B cell (primary cell): Measurements from ENCODE around the gene EFEMP1. TPM values are rescaled to one million over a fixed set of nuclear protein-coding genes. Genes with fewer than 3 reads are reported as not detected.

Experiments used
- ATAC-seq: fragments of 200-7000 bp; cut with Tn5 transposase; one replicate; pipeline ENCODE4 v1.10.0; 2021; ENCODE audit warnings: low read depth, mild to moderate bottlenecking, moderate number of reproducible peaks, moderate library complexity
- CTCF ChIA-PET: fragments of 350-600 bp; sonication (Branson Sonifier 250); formaldehyde crosslinking; loops from one replicate; lab custom pipeline; 2021; ENCODE audit warnings: antibody characterized with exemption, inconsistent platforms; lab: Charles Lee
- POLR2A ChIA-PET: fragments of 350-600 bp; sonication (Branson Sonifier 250); formaldehyde crosslinking; loops from one replicate; lab custom pipeline; 2021; ENCODE audit warnings: antibody characterized with exemption; lab: Charles Lee
- DNase-seq: peaks from one replicate; pipeline ENCODE4 v3.0.0; 2013
- H2AFZ ChIP-seq: 2 replicates; pipeline ENCODE4 v1.6.1; 2012; ENCODE audit warnings: mild to moderate bottlenecking, low read depth, low read length; ENCODE audit not compliant: insufficient read depth, poor library complexity, severe bottlenecking
- H3K27ac ChIP-seq, 2 donors: 1 replicate in 1 of 2; 2 replicates in 1 of 2; pipeline ENCODE4 v1.5.1; 2012 to 2013; ENCODE audit warnings: low read length in 2 of 2, mild to moderate bottlenecking in 2 of 2, moderate library complexity in 1 of 2
- H3K27me3 ChIP-seq, 4 experiments: fragments of 200-600 bp in 1 of 4; sonication (generic) in 1 of 4; replicated peaks in 1 of 4; 1 replicate in 2 of 4; 2 replicates in 2 of 4; pipeline versions ENCODE4 v1.6.1 to v1.7.0; 2013 to 2016; ENCODE audit warnings: low read length in 3 of 4, mild to moderate bottlenecking in 2 of 4, mixed read lengths in 1 of 4, moderate library complexity in 1 of 4; ENCODE audit not compliant: insufficient read depth in 4 of 4, control insufficient read depth in 3 of 4; ENCODE audit errors: control extremely low read depth in 1 of 4
- H3K36me3 ChIP-seq, 2 experiments: replicated peaks in 1 of 2; 1 replicate in 1 of 2; 2 replicates in 1 of 2; pipeline versions ENCODE4 v1.6.1 to v1.7.1; 2013; ENCODE audit warnings: low read length in 1 of 2; ENCODE audit not compliant: insufficient read depth in 2 of 2, control insufficient read depth in 1 of 2; ENCODE audit errors: control extremely low read depth in 1 of 2, extremely low read depth in 1 of 2
- H3K4me1 ChIP-seq, 2 donors: fragments of 200-600 bp in 1 of 2; sonication (generic) in 1 of 2; 1 replicate in 1 of 2; 2 replicates in 1 of 2; pipeline versions ENCODE4 v1.5.1 to v1.6.1; 2013 to 2017; ENCODE audit warnings: low read length in 2 of 2; ENCODE audit not compliant: control insufficient read depth in 2 of 2, insufficient read depth in 2 of 2
- H3K4me2 ChIP-seq: replicated peaks from 2 replicates; pipeline ENCODE3; 2012; ENCODE audit warnings: mild to moderate bottlenecking, low read depth, low read length; ENCODE audit not compliant: poor library complexity, severe bottlenecking
- H3K4me3 ChIP-seq, 5 experiments: fragments of 200-600 bp in 1 of 5; sonication (generic) in 1 of 5; 1 replicate in 3 of 5; 2 replicates in 2 of 5; pipeline versions ENCODE4 v1.5.1 to v1.7.0; 2011 to 2016; ENCODE audit warnings: low read length in 4 of 5, mild to moderate bottlenecking in 4 of 5, low read depth in 2 of 5, control low read depth in 1 of 5, moderate library complexity in 1 of 5; ENCODE audit not compliant: insufficient read depth in 1 of 5; ENCODE audit errors: control extremely low read depth in 1 of 5, extremely low read depth in 1 of 5
- H3K79me2 ChIP-seq: fragments of 200-600 bp; sonication (generic); one replicate; pipeline ENCODE4 v1.6.0; 2016; ENCODE audit warnings: low read length; ENCODE audit not compliant: control insufficient read depth, insufficient read depth
- H3K9ac ChIP-seq: fragments of 200-600 bp; sonication (generic); 2 replicates; pipeline ENCODE4 v1.6.1; 2017; ENCODE audit warnings: mild to moderate bottlenecking, low read length, moderate library complexity
- H3K9me3 ChIP-seq, 3 donors: one replicate each; pipeline versions ENCODE4 v1.6.1 to v1.7.1; 2013; ENCODE audit warnings: low read length in 2 of 3; ENCODE audit not compliant: control insufficient read depth in 2 of 3, insufficient read depth in 1 of 3; ENCODE audit errors: control extremely low read depth in 1 of 3
- H4K20me1 ChIP-seq: 2 replicates; pipeline ENCODE4 v1.6.0; 2012; ENCODE audit warnings: mild to moderate bottlenecking, low read length; ENCODE audit not compliant: insufficient read depth, control insufficient read depth, poor library complexity, severe bottlenecking
- H3K27ac Mint-ChIP-seq: one replicate; pipeline ENCODE4 v1.8.0; 2021; ENCODE audit warnings: mixed read lengths
- H3K27me3 Mint-ChIP-seq: one replicate; pipeline ENCODE4 v1.8.0; 2021; ENCODE audit warnings: mixed read lengths
- H3K4me1 Mint-ChIP-seq: one replicate; pipeline ENCODE4 v1.8.0; 2021; ENCODE audit warnings: mixed read lengths
- H3K4me3 Mint-ChIP-seq: one replicate; pipeline ENCODE4 v1.8.0; 2021; ENCODE audit warnings: mixed read lengths
- H3K9me3 Mint-ChIP-seq: one replicate; pipeline ENCODE4 v1.8.0; 2022; ENCODE audit warnings: mixed read lengths; ENCODE audit not compliant: insufficient read depth
- CTCF ChIP-seq: fragments of 200-600 bp; IDR thresholded peaks from one replicate; pipeline ENCODE4 v1.8.0; 2022; ENCODE audit warnings: antibody characterized with exemption, mild to moderate bottlenecking
- EZH2 ChIP-seq: IDR thresholded peaks from 2 replicates; pipeline ENCODE4 v1.6.1; 2012; ENCODE audit warnings: borderline replicate concordance, low read depth, mild to moderate bottlenecking, moderate library complexity, low read length; ENCODE audit not compliant: insufficient read depth, poor library complexity, severe bottlenecking
- WGBS: methylation state at CpG from one replicate; pipeline ENCODE4 v1.1.5; 2013; ENCODE audit warnings: missing lambda C conversion rate; ENCODE audit not compliant: insufficient coverage; 5-methylcytosine and 5-hydroxymethylcytosine counted together
- intact Hi-C: fragments of 100-400 bp; cut with micrococcal nuclease; formaldehyde crosslinking; loops from one replicate; pipeline ENCODE4 v1.10.0; 2022
- polyA plus RNA-seq: library from polyadenylated mRNA; depleted of rRNA; stranded (reverse); fragments of >200 nt; gene quantifications from 2 replicates; pipeline ENCODE4 v1.2.3, GENCODE V29; 2012
- total RNA-seq, 2 donors: library from RNA; stranded (reverse); fragments of 120-200 nt in 1 of 2; gene quantifications; 1 replicate in 1 of 2; 2 replicates in 1 of 2; pipeline versions ENCODE4 v1.2.3 to v1.2.4, GENCODE V29; 2013 to 2022

EFEMP1 gene
- total and polyA plus RNA-seq, 2 donors (not counting 1 experiment from before 2014, with no cell fraction given), result not detected

DNA sequence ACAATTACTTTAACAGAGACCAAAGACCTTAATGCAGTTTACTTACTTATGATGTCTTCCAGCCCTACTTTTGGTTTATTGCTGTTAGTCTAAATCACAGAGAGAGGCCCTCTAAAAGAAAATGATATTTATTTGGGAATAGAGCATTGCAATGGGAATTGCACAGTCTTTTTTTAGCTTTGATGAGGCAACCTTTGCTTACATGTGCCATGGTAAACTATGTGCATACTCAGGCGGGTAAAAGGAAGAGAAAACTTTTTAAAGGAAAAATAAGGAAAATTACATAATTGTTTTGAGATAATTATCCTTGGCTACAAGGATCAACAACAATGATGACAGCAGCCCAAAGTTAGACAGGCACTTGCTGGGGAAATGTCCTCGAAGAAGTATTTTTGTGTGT, 78.6 kb downstream of the EFEMP1 start:
- no peak overlapping the region for H3K4me3 Mint-ChIP-seq
- Histone ChIP-seq H2AFZ (no peak overlapping the region), H3K9ac (no peak overlapping the region), H3K9me3 (no peaks in the 10 kb centered on the region), H3K4me2 (no peak overlapping the region), H4K20me1 (no peaks in the 10 kb centered on the region), H3K4me3 (no peak overlapping the region), H3K79me2 (no peaks in the 10 kb centered on the region), H3K4me1 (no peaks in the 10 kb centered on the region), H3K27me3 (no peaks in the 10 kb centered on the region), H3K36me3 (no peaks in the 10 kb centered on the region), H3K27ac (no peak overlapping the region)
- peaks cover 3% of the 10 kb centered on the region for H3K27me3 Mint-ChIP-seq
- CTCF ChIA-PET, result no interaction called here
- H3K27ac Mint-ChIP-seq, result no peak overlapping the region
- POLR2A ChIA-PET, result no interaction called here
- DNase-seq, result no peak
- H3K4me1 Mint-ChIP-seq, result peaks cover 2% of the 10 kb centered on the region
- intact Hi-C loops, result no loop called here
- no peaks in the 10 kb centered on the region for H3K9me3 Mint-ChIP-seq
- no CpG with 5 or more reads among the region's 2 CpGs for WGBS
- TF ChIP-seq EZH2 (no peak), CTCF (no peak)
- no peak for ATAC-seq

GRCh38 chr2:55843994-55844345, 79.6 kb downstream of the EFEMP1 start:
- ChIA-PET CTCF (no interaction called here), POLR2A (no interaction called here)
- Mint-ChIP-seq H3K27ac (no peak overlapping the region), H3K4me3 (no peak overlapping the region), H3K9me3 (no peaks in the 10 kb centered on the region), H3K27me3 (peaks cover 3% of the 10 kb centered on the region), H3K4me1 (peaks cover 2% of the 10 kb centered on the region)
- ATAC-seq (no peak), DNase-seq (no peak)
- no peak overlapping the region for H3K4me3 ChIP-seq
- no peak overlapping the region for H3K27ac ChIP-seq
- H2AFZ ChIP-seq, result no peak overlapping the region
- H3K36me3 ChIP-seq, result no peaks in the 10 kb centered on the region
- TF ChIP-seq CTCF, result no peak
- no peak for TF ChIP-seq EZH2
- intact Hi-C loops, result no loop called here
- no peaks in the 10 kb centered on the region for H3K27me3 ChIP-seq
- H3K4me2 ChIP-seq, result no peak overlapping the region
- H3K4me1 ChIP-seq, result no peaks in the 10 kb centered on the region
- H4K20me1 ChIP-seq, result no peaks in the 10 kb centered on the region
- H3K79me2 ChIP-seq, result no peaks in the 10 kb centered on the region
- no peaks in the 10 kb centered on the region for H3K9me3 ChIP-seq
- WGBS, result 83% methylated on average over 1 of the region's 1 CpG
- no peak overlapping the region for H3K9ac ChIP-seq
